Kidney epithelial cell (primary cell): ENCODE results near the gene SEPTIN5. TPM values are rescaled to one million over a fixed set of nuclear protein-coding genes. Genes with fewer than 3 reads are reported as not detected.

Experiments used
- DNase-seq: peaks from one replicate; pipeline ENCODE4 v3.0.0-alpha.2; 2010; ENCODE audit warnings: low read depth
- H3K27me3 ChIP-seq: 2 replicates; pipeline ENCODE4 v1.6.0; 2011; ENCODE audit warnings: low read length; ENCODE audit not compliant: control insufficient read depth, insufficient read depth
- H3K36me3 ChIP-seq: 2 replicates; pipeline ENCODE4 v1.5.1; 2011; ENCODE audit warnings: low read length; ENCODE audit not compliant: control insufficient read depth, insufficient read depth
- H3K4me3 ChIP-seq: 2 replicates; pipeline ENCODE4 v1.5.1; 2011; ENCODE audit warnings: low read depth, mild to moderate bottlenecking, control low read depth, low read length
- total RNA-seq: library from RNA; depleted of rRNA; stranded (reverse); fragments of >200 nt; gene quantifications from 2 replicates; pipeline ENCODE4 v1.2.3, GENCODE V29; 2015
- TF ChIP-seq, protein P1 (sequence below): IDR thresholded peaks from 2 replicates; pipeline ENCODE4 v1.5.1; 2011; ENCODE audit warnings: mild to moderate bottlenecking, moderate library complexity, low read length, control low read depth, inconsistent platforms; ENCODE audit not compliant: insufficient read depth, poor library complexity, severe bottlenecking

The SEPTIN5 gene
- total RNA-seq = 6.5 and 10.1 TPM in 2 replicates

DNA sequence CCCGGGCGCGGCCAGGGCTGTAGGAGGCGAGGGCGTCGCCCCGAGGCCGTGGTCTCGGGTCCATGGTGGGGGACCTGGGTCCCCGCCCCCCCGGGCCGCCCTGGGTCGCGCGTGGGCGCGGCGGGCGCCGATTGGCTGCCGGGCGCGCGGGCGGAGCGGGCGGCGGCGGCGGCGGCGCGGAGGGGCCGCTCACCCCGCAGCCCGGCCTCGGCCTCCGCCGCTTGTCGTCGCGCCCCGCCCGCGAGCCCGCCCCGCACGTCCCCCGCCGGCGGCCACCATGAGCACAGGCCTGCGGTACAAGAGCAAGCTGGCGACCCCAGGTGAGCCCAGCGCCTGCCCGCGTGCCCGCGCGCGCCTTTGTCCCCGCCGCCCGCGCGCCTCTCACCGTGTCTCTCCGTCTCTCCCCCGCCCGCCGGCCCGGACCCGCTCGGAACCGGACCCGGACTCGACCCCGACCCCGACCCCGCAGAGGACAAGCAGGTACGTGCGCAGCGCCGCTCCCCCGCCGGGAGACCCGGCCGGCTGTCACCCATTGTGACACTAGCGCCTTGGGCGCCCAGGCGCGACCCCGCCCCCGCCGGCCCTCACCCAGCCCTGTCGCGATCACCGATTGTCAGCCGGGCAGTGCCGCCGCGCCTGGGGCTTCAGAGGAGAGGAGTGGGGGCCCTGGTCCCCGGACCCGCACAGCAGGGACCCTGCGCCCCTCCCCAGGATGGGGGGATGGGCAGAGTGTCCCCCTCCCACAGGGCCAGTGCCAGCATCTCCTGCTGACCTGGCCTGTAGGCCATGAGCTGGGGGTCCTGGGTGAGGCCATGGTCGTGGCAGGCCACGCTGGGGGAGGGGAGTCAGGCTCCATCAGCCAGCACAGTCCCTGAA, at the start of gene SEPTIN5:
Gene SEPTIN5, plus strand, starts transcription at position 192 of the 876 bp plus-strand sequence. Its CDS starts 86 bp downstream, at position 278.
- Histone ChIP-seq H3K27me3 (peaks cover 47% of the 10 kb centered on the region), H3K4me3 (peak within 1 kb of the TSS; percentile 43), H3K36me3 (no peaks in the 10 kb centered on the region)
- TF ChIP-seq, protein P1, sequence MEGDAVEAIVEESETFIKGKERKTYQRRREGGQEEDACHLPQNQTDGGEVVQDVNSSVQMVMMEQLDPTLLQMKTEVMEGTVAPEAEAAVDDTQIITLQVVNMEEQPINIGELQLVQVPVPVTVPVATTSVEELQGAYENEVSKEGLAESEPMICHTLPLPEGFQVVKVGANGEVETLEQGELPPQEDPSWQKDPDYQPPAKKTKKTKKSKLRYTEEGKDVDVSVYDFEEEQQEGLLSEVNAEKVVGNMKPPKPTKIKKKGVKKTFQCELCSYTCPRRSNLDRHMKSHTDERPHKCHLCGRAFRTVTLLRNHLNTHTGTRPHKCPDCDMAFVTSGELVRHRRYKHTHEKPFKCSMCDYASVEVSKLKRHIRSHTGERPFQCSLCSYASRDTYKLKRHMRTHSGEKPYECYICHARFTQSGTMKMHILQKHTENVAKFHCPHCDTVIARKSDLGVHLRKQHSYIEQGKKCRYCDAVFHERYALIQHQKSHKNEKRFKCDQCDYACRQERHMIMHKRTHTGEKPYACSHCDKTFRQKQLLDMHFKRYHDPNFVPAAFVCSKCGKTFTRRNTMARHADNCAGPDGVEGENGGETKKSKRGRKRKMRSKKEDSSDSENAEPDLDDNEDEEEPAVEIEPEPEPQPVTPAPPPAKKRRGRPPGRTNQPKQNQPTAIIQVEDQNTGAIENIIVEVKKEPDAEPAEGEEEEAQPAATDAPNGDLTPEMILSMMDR = no peak
- no peak for DNase-seq

DNA sequence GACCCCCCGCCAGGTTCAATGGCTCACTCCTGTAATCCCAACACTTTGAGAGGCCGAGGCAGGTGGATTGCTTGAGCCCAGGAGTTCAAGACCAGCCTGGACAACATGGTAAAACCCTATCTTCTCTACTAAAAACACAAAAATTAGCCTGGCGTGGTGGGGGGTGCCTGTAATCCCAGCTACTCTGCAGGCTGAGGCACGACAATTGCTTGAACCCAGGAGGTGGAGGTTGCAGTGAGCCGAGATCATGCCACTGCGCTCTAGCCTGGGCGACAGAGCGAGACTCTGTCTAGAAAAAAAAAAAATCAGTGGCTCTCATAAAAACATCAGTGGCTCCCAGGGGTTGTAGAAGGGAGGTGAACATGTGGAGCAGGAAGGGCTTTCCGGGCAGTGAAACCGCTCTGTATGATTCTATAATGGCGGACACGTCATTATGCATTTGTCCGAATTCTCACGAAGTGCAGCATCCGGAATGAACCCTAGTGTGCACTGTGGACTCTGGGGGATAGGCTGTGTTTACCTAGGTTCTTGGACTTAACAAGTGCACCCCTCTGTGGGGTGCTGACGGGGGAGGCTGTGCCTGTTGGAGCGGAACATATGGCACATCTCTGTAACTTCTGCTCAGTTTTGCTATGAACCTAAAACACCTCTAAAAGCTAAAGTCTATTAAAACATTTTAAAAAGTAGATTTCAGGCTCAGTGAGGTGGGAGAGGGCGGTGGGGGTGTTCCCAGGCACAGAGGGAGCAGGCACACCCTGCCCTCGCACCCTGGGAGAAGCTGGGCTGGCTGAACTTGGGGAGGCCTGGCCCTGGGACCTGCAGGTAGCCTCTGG, 49.1 kb upstream of the SEPTIN5 start:
- H3K36me3 ChIP-seq = no peaks in the 10 kb centered on the region
- peaks cover 3% of the 10 kb centered on the region for H3K27me3 ChIP-seq
- TF ChIP-seq, protein P1 = no peak

DNA sequence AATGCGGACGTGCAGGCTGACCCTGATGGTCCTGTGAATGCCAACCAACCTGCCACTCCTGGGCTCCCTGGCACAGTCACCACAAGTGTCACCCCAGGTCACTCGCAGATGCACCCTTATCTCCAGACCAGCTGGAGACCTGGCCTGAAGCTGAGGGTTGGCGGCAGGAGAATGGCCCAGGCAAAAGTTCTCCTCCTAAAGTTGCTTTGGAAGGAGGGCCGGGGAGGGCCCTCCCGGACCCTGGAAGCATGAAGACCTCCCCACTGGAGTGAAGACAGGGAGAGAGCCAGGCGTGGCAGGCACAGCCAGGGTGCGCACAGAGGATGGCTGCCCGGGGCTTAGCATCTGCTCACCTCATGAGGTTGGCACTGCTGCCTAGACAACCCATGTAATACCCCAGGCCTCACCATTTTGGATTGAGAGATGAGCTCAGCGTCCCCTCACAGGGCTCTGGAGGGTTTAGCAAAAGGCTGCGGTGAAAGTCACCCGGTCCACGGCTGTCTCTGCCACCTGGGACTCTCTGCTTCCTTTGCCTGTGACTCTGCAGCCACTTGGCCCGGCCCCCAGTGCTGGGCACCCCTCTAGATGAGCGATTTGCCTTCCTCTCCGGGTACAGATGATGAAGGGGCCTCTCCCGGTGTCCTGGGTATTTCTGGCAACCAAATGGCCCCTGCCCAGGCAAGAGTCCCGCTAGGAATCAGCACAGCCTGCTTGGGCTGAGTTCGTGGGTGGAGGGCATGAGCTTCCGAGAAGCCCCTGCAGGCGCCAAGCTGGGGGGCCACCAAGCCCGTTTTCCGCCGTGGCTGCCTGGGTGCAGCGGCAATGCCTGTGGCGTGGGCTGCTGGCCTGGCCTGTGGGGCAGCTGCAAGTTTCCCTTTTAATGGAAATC, 48.3 kb upstream of the SEPTIN5 start:
- H3K36me3 ChIP-seq = no peaks in the 10 kb centered on the region
- H3K4me3 ChIP-seq = no peak overlapping the region
- TF ChIP-seq, protein P1 = no peak
- no peak for DNase-seq
- peaks cover 3% of the 10 kb centered on the region for H3K27me3 ChIP-seq

More for the DNA sequence above, 49.1 kb upstream of the SEPTIN5 start:
- no peak overlapping the region for H3K4me3 ChIP-seq
- no peak for DNase-seq

DNA sequence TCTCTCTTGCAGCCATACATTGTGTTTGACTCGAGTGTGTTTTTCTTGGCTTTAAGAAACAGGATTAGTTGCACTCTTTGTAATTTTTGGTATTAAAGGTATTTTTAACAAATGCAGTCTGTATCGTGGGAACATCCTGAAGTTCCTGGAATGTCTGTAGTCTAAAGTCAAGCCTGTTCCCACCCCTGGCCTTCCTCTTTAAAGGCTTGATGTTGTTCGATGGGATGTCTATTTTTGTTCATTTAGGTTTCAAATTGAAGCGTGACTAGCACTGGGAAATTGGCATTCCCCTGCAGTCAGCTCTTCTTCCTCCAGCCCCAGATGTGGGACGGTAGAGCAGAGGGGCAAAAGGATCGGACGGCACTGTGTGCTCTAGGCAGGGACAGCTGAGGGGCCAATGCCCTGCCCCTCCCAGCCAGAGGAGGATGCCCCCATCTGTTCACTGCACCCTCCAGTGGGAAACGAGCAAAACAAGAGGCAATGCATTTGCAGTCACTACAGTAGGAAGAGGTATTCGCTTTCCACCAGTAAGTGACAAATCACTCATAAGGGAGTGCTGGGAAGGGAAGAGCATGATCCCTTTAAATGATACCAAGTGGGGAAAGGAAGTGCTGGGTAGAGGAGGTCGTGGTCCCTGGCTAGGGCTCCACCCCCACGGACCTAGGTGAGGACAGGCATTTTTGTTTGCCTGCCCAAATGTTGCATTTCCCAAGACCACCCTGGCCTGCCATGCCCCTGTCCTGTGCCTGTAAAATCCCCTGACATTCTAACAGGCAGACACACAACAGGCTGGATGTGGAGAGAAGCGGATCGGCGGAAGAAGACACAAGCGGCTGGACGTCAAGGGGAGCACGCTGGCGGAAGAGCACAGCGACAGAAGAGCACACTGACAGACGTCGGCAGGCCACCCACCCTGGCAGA, 47.4 kb upstream of the SEPTIN5 start:
- H3K36me3 ChIP-seq = no peaks in the 10 kb centered on the region
- no peak overlapping the region for H3K4me3 ChIP-seq
- peaks cover 3% of the 10 kb centered on the region for H3K27me3 ChIP-seq
- TF ChIP-seq, protein P1 = no peak
- no peak for DNase-seq
